A549 (cell line): ENCODE measurements around the gene APOBEC3A. TPM values are rescaled to one million over a fixed set of nuclear protein-coding genes. Genes with fewer than 3 reads are reported as not detected.
"Not testable (repeated sequence)": the region's sequence is repeated elsewhere in the genome, so short reads cannot be mapped to it uniquely, and the experiment has no call there.

Source experiments
- ATAC-seq, 2 experiments: fragments of 200-7000 bp in 1 of 2; fragments of >200 bp in 1 of 2; cut with Nextera tagmentation in 1 of 2; cut with Tn5 transposase in 1 of 2; 3 replicates each; pipeline versions ENCODE4 v1.8.0 to v1.9.1; 2018 to 2020; ENCODE audit warnings: mild to moderate bottlenecking in 1 of 2, moderate library complexity in 1 of 2
- CTCF ChIA-PET: fragments of 300-600 bp; sonication (Branson Sonifier 250); formaldehyde crosslinking; extraction: SDS; loops from one replicate; lab custom pipeline; 2021; ENCODE audit warnings: antibody characterized with exemption, inconsistent platforms; lab: Yijun Ruan, JAX
- POLR2A ChIA-PET: fragments of 350-600 bp; formaldehyde crosslinking; extraction: SDS; loops from one replicate; lab custom pipeline; 2021; ENCODE audit warnings: antibody characterized with exemption, inconsistent platforms; lab: Yijun Ruan, JAX
- DNase-seq, 2 experiments: peaks; one replicate each; pipeline versions ENCODE4 v3.0.0 to v3.0.0-alpha.2; 2011 to 2016; ENCODE audit warnings: low read depth in 1 of 2, low spot score in 1 of 2
- FAIRE-seq: peaks from 2 replicates; lab custom pipeline; 2011; peaks lifted over from hg19 to GRCh38; lab: Jason Lieb, UNC
- H3K27ac ChIP-seq, 2 experiments: fragments of >200 bp; sonication (Bioruptor Twin); formaldehyde crosslinking; 3 replicates each; pipeline ENCODE4 v1.5.1; 2016 to 2017
- H3K4me1 ChIP-seq: fragments of >200 bp; sonication (Bioruptor Twin); formaldehyde crosslinking; 3 replicates; pipeline ENCODE4 v1.6.1; 2016
- H3K4me2 ChIP-seq: fragments of >200 bp; sonication (Bioruptor Twin); formaldehyde crosslinking; 3 replicates; pipeline ENCODE4 v1.6.1; 2016
- H3K4me3 ChIP-seq: fragments of >200 bp; sonication (Bioruptor Twin); formaldehyde crosslinking; 3 replicates; pipeline ENCODE4 v1.5.1; 2016
- H3K9me3 ChIP-seq: fragments of >200 bp; sonication (Bioruptor Twin); formaldehyde crosslinking; 3 replicates; pipeline ENCODE4 v1.6.1; 2016
- CHD2 ChIP-seq: fragments of 150-350 bp; IDR thresholded peaks from 2 replicates; pipeline ENCODE4 v1.6.1; 2014; ENCODE audit warnings: low read length; ENCODE audit not compliant: partially characterized antibody
- CHD4 ChIP-seq: fragments of 200-600 bp; sonication (generic); IDR thresholded peaks from 2 replicates; pipeline ENCODE4 v1.6.1; 2016; ENCODE audit warnings: antibody characterized with exemption, mild to moderate bottlenecking, borderline replicate concordance
- ESRRA ChIP-seq: fragments of 150-350 bp; IDR thresholded peaks from 2 replicates; pipeline ENCODE4 v1.6.1; 2014; ENCODE audit warnings: mild to moderate bottlenecking, low read length, borderline replicate concordance
- JUN ChIP-seq, 2 experiments: fragments of >200 bp; sonication (Bioruptor Twin); formaldehyde crosslinking; IDR thresholded peaks; 2 replicates in 1 of 2; 3 replicates in 1 of 2; pipeline ENCODE4 v1.6.1; 2016 to 2017
- PHF8 ChIP-seq: fragments of 200-600 bp; sonication (generic); IDR thresholded peaks from 2 replicates; pipeline ENCODE4 v1.6.1; 2016; ENCODE audit warnings: low read depth, mild to moderate bottlenecking, antibody characterized with exemption, moderate library complexity, borderline replicate concordance
- TFCP2L1 ChIP-seq: fragments of 250-450 bp; sonication (Bioruptor Pico); IDR thresholded peaks from 2 replicates; pipeline ENCODE4 v1.5.0; 2021; ENCODE audit warnings: mild to moderate bottlenecking
- WGBS: methylation state at CpG from one replicate; pipeline ENCODE4 v1.1.6; 2017; ENCODE audit errors: missing lambda C conversion rate; 5-methylcytosine and 5-hydroxymethylcytosine counted together
- polyA plus RNA-seq, 4 experiments: library from polyadenylated mRNA; depleted of rRNA in 3 of 4; stranded (reverse); fragments of >200 nt; fragmentation: RNase III in 1 of 4; extraction: RNeasy Plus Mini Kit Qiagen cat#74134 plus additional on column Dnase treatment in 1 of 4; gene quantifications; 2 replicates in 3 of 4; 3 replicates in 1 of 4; pipeline ENCODE4 v1.2.3, GENCODE V29; 2011 to 2017
- TF ChIP-seq, protein P1 (sequence below): fragments of 150-350 bp; IDR thresholded peaks from 2 replicates; pipeline ENCODE4 v1.6.1; 2014; ENCODE audit warnings: low read depth, mild to moderate bottlenecking, low read length
- TF ChIP-seq, protein P2 (sequence below): fragments of >200 bp; sonication (Bioruptor Twin); formaldehyde crosslinking; IDR thresholded peaks from 3 replicates; pipeline ENCODE4 v1.6.1; 2016

Gene APOBEC3A
- polyA plus RNA-seq, 2 of the 4 experiments (the other 2 are of a cell fraction): not detected

DNA sequence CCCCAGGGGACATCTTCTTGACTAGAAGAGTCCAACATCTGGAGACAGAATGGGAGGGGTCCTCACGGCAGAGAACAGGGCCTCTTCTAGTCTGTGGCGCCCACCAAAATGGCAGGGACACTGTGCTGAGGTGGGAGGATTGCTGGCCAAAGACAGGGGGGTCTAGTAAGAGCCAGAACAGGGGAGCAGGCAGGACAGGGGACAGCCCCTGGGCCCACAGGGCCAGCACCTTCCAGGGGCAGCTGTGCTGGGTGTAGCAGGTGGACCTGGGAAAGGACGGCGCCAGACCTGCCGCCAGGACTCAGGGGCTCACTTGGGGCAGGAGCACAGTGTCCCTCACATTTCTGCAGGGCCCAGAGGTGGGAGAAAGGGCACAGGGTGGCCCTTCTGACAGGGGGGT lies 858 bp upstream of the APOBEC3A start (continued):
- TF ChIP-seq TFCP2L1 (CRISPR knock-in tag) (no peak), CHD4 (no peak), PHF8 (no peak)

DNA sequence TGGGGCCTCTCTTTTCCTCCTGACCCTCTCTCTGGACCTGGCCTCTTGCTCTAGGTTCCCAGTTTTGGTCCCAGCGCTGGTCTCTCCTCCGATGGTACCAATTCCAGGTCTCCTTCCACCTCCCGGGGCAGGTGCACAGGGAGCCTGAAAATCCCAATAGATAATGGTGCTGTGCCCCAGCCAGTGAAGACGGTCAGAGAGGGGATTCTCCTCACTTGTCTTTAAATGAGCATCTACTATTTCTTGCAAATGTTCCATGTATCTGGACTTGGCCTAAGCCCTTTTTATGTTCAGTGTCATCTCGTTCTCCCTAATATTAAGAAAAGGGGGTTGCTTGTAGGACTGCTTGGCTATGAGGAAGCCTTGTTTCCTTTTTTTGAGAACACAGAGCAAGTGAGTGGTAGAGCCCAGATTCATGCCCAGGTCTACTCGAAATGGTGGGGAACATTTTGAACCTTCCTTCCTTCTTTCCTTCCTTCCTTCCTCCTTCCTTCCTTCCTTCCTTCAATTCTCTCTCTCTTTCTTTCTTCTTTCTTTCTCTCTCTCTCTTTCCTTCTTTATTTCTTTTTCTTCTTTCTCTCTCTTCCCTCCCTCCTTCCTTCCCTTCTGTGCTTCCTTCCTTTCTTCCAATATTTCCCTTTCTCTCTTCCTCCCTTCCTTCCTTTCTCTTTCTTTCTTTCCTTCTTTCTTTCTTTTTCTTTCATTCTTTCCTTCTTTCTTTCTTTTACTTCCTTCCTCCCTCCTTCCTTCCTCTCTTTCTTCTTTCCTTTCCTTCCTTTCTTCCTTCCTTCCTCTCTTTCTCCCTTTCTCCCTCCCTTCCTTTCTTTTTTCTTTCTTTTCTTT lies 620 bp downstream of the APOBEC3A start:
- Histone ChIP-seq H3K27ac (no peak overlapping the region), H3K9me3 (no peaks in the 10 kb centered on the region)
- TF ChIP-seq, protein P1, sequence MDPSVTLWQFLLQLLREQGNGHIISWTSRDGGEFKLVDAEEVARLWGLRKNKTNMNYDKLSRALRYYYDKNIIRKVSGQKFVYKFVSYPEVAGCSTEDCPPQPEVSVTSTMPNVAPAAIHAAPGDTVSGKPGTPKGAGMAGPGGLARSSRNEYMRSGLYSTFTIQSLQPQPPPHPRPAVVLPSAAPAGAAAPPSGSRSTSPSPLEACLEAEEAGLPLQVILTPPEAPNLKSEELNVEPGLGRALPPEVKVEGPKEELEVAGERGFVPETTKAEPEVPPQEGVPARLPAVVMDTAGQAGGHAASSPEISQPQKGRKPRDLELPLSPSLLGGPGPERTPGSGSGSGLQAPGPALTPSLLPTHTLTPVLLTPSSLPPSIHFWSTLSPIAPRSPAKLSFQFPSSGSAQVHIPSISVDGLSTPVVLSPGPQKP: no peak
- TF ChIP-seq, all 56 proteins: peak for 0
- H3K4me1 ChIP-seq: peaks cover 7% of the 10 kb centered on the region; the same call in 2 of the 3 replicates
- DNase-seq (no peak), FAIRE-seq (no peak), ATAC-seq (no peak)
- ChIA-PET CTCF (interaction anchor here (0.6 to 1.2 kb wide), 2 partner anchors 14 to 19 kb away, joined by 3 read pairs; no protein-coding TSS in a partner anchor), POLR2A (no interaction called here)
- H3K4me3 ChIP-seq: no peak overlapping the region
- no peak overlapping the region for H3K4me2 ChIP-seq
- 75% methylated on average over 6 of the region's 6 CpGs for WGBS

DNA sequence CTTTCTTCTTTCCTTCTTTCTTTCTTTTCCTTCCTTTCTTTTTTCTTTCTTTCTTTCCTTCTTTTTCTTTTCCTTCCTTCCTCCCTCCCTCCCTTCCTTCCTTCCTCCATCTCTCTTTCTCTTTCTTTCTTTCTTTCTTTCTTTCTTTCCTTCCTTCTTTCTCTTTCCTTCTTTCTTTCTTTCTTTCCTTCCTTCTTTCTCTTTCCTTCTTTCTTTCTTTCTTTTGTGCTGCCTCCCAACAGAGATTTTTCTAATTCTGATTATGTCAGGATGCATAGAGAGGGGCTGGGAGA lies 1.2 kb downstream of the APOBEC3A start:
- POLR2A ChIA-PET, ATAC-seq, H3K27ac ChIP-seq, DNase-seq, H3K4me3 ChIP-seq, FAIRE-seq, H3K4me2 ChIP-seq, H3K9me3 ChIP-seq, H3K4me1 ChIP-seq: not testable (repeated sequence)
- CTCF ChIA-PET: interaction anchor here (1.2 kb wide), 1 partner anchor 20 kb away, joined by 3 read pairs; no protein-coding TSS in a partner anchor

DNA sequence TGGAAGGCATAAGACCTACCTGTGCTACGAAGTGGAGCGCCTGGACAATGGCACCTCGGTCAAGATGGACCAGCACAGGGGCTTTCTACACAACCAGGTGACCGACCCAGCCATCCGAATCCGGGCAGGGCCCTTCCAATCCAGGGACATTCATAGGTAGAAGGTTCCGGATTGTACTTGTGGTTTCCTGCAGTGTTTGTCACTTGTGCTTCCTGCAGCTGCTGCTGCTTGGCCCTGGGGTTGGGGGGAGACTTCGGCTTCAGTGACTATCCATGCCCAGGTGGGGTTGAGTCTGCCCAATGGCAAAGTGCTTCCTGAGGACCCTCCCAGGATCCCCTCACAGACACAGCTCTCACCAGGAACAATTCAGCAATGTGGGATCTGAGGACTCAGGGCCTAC lies 2.2 kb downstream of the APOBEC3A start:
- POLR2A ChIA-PET: no interaction called here
- CTCF ChIA-PET: interaction anchor here (1.2 kb wide), 1 partner anchor 21 kb away, joined by 3 read pairs; no protein-coding TSS in a partner anchor

DNA sequence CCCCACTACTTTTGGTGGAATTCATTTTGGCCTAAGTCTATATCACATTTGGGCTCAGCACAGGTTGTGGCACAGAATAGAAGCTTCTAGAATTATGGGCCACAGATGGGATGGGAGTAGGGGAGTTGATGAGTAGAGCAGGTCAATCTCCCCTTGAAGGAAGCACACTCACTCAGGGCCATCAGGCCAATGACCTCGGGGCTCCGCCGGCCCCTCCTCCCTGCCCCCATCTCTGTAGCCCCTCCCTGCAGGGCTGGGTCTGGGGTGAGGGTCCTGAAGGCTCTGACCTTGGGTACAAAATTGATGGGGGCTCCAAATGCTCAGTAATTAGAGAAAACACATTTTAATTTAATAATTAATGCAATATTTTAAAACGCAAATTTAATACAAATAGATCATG lies 3.3 kb downstream of the APOBEC3A start:
- WGBS: 85% methylated on average over 4 of the region's 4 CpGs
- H3K27ac ChIP-seq, H3K4me1 ChIP-seq, CTCF ChIA-PET, FAIRE-seq, H3K4me3 ChIP-seq, H3K9me3 ChIP-seq, ATAC-seq, H3K4me2 ChIP-seq, DNase-seq, POLR2A ChIA-PET: not testable (repeated sequence)

More for the DNA sequence above, 2.2 kb downstream of the APOBEC3A start:
- Histone ChIP-seq H3K4me3 (no peak overlapping the region), H3K9me3 (no peaks in the 10 kb centered on the region), H3K27ac (no peak overlapping the region), H3K4me1 (0 out of 3 replicates have a peak, but pooled peaks cover 4% of the 10 kb centered on the region), H3K4me2 (no peak overlapping the region)
- DNase-seq (no peak), ATAC-seq (no peak), FAIRE-seq (no peak)
- WGBS: 76% methylated on average over 4 of the region's 8 CpGs
- TF ChIP-seq, protein P2, sequence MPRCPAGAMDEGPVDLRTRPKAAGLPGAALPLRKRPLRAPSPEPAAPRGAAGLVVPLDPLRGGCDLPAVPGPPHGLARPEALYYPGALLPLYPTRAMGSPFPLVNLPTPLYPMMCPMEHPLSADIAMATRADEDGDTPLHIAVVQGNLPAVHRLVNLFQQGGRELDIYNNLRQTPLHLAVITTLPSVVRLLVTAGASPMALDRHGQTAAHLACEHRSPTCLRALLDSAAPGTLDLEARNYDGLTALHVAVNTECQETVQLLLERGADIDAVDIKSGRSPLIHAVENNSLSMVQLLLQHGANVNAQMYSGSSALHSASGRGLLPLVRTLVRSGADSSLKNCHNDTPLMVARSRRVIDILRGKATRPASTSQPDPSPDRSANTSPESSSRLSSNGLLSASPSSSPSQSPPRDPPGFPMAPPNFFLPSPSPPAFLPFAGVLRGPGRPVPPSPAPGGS: no peak
- no peak for TF ChIP-seq ESRRA
- TF ChIP-seq CHD2: no peak
- no peak for TF ChIP-seq JUN (IDR thresholded peaks at IDR 0.05)

DNA sequence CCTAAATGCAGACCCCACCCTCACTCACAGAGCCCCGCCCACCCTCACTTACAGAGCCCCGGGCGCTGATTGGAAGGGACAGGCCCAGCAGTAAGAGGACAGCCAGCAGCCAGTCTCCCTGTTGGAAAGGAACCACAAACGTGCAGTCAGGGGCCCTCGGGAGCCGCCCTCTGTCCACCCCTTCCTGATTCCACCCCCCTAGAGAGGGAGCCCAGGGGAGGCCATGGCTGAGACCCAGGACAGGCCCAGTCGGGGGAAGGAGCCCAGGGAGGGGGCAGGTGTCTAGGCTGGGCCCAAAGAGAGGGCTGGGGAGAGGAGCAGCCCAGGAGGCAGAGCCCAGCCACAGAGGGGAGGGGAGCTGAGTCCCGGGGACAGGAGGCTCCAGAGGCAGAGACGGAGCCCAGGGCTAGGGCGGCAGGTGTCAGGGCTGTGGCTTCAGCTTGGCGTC lies 5.9 kb downstream of the APOBEC3A start:
- DNase-seq, H3K4me1 ChIP-seq, H3K4me2 ChIP-seq, H3K9me3 ChIP-seq, FAIRE-seq, POLR2A ChIA-PET, H3K27ac ChIP-seq, H3K4me3 ChIP-seq: not testable (repeated sequence)
- peak in 1 of 2 experiments; percentile 31; a peak in 3 of 6 replicates for ATAC-seq
- CTCF ChIA-PET: interaction anchor here (1.0 kb wide), 1 partner anchor 11 kb away, joined by 3 read pairs; no protein-coding TSS in a partner anchor
- 70% methylated on average over 4 of the region's 11 CpGs for WGBS
